ENCODE results near the gene ADAMTS7. TPM values are rescaled to one million over a fixed set of nuclear protein-coding genes. Genes with fewer than 3 reads are reported as not detected.

Gene ADAMTS7
- total RNA-seq, 5 donors from 2014 or later (not counting 1 experiment from before 2014, with no cell fraction given): 0.79 to 2.3 (median 1.0) TPM; not detected in 2

Other genes starting within 250 kb of the ADAMTS7 start
- gene CHRNA5, start 245.9 kb downstream of the ADAMTS7 start, total RNA-seq: 1 to 10 TPM in 1 of 5 donors, under 1 TPM in 4; 0.37 to 1.1 (median 0.57) TPM
- gene CHRNA3, start 190.5 kb downstream of the ADAMTS7 start, total RNA-seq: not detected
- gene CHRNB4, start 170.3 kb downstream of the ADAMTS7 start, total RNA-seq: not detected
- 100 to 1,000 TPM; 208 to 388 (median 232) TPM for gene MORF4L1, start 61.4 kb upstream of the ADAMTS7 start, total RNA-seq
- 10 to 100 TPM in 4 of 5 donors, 1 to 10 TPM in 1; 8.5 to 49.7 (median 19.2) TPM for gene CTSH, start 133.6 kb upstream of the ADAMTS7 start, total RNA-seq